CD4-positive, alpha-beta T cell treated with Interleukin-17A for 4 hours (primary cell): ENCODE data around the gene RGS12.
A peak's percentile ranks its signal among the peaks of the same experiment; 100 is the strongest.

Experiments
- DNase-seq: peaks from one replicate; pipeline ENCODE4 v3.0.0-alpha.2; 2020; ENCODE audit warnings: mixed read lengths

RGS12 gene, protein sequence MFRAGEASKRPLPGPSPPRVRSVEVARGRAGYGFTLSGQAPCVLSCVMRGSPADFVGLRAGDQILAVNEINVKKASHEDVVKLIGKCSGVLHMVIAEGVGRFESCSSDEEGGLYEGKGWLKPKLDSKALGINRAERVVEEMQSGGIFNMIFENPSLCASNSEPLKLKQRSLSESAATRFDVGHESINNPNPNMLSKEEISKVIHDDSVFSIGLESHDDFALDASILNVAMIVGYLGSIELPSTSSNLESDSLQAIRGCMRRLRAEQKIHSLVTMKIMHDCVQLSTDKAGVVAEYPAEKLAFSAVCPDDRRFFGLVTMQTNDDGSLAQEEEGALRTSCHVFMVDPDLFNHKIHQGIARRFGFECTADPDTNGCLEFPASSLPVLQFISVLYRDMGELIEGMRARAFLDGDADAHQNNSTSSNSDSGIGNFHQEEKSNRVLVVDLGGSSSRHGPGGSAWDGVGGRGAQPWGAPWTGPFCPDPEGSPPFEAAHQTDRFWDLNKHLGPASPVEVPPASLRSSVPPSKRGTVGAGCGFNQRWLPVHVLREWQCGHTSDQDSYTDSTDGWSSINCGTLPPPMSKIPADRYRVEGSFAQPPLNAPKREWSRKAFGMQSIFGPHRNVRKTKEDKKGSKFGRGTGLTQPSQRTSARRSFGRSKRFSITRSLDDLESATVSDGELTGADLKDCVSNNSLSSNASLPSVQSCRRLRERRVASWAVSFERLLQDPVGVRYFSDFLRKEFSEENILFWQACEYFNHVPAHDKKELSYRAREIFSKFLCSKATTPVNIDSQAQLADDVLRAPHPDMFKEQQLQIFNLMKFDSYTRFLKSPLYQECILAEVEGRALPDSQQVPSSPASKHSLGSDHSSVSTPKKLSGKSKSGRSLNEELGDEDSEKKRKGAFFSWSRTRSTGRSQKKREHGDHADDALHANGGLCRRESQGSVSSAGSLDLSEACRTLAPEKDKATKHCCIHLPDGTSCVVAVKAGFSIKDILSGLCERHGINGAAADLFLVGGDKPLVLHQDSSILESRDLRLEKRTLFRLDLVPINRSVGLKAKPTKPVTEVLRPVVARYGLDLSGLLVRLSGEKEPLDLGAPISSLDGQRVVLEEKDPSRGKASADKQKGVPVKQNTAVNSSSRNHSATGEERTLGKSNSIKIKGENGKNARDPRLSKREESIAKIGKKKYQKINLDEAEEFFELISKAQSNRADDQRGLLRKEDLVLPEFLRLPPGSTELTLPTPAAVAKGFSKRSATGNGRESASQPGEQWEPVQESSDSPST (N-terminal part only)

GRCh38 chr4:3292571-3293400 is at the start of gene RGS12:
Gene RGS12 (plus strand): TSS chr4:3293021. CDS start chr4:3316171, 23,150 bp downstream.
- peak; percentile 93 for DNase-seq

- DNase-seq: peak; percentile 38
Observed at GRCh38 chr4:3243136-3243780, 49.6 kb upstream of the RGS12 start.

DNA sequence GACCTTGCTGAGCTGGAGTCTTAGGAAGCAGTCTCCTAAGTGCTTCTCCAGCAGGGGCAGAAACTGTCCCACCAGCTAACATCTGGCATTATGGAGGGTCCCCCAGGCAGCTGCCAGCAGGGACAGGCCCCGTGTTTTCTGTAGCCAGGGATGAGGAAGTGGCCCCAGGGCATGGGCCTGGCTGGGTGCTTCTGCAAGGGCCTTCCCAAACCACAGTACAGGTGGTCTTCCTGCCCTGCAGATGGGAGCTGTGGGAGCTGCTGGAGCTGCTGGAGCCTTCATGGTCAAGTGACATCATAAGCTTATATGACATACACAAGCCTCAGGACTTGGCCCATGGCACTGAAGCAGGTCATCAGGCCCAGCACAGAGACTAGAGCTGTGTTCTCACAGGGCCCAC is 48.8 kb upstream of the RGS12 start:
- no peak for DNase-seq

GRCh38 chr4:3244747-3245146 is 48.1 kb upstream of the RGS12 start:
- no peak for DNase-seq

GRCh38 chr4:3245676-3246075 is 47.1 kb upstream of the RGS12 start:
- no peak for DNase-seq

DNA sequence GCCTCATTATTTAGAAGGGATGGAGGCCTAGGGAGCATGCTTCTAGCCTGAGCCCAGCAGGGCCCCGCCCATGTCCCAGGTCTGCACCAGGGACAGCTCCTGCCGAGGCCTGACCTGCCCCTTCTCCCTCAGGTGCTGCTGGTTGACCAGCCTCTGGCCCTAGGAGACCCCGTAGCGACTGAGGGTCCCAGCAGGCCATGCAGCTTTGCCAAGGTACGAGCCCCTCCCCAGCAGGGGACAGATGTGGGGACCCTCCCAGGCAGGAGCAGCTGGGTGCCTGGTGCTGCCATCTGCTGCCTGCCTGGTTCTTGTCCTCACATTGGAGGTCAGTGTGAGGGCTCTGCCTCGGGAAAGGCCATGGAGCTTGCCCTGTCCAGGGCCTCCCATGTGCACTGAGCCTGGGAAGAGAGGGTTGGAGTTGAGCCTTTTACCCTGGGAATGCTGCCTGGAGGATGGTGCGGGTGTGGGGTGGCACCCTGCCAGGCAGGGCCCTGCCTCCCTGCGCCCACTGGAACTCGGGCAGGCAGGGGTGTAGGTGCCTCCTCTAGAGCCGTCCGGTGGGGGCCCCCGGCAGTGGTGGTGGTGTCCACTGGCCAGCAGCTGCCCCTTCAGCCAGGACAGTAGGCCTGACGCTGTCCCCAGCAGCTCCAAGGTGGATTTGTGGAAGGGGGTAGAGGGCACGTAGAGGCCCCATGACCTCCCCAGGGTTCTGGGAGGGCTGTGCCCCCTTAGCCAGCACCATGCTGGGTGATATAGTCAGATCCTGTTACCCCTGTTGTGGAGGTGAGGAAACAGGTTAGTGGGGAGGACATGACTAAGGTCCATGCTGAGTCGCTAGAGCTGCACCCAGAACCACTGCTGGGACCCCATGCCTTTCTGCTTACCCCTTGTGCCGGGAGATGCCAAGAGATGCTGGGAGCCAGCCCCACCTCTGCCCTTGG is 46.1 kb upstream of the RGS12 start:
- DNase-seq: no peak

- no peak for DNase-seq
Observed at GRCh38 chr4:3247399-3248177, 45.2 kb upstream of the RGS12 start.

DNA sequence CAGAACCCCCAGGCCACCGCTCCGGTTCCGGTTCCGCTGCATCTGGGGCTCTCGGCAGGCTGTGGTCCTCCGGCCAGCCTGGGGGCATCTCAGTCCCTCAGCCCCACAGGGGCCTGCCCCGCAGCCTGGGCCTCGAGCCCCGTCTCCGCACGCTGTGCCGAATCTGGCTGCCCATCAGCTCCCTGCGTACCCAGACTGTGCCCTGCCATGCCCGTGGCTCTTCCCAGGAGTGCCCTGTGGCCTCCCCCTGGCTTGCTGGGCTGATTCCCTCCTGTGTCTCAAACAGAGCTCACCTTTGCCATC is 44.7 kb upstream of the RGS12 start:
- no peak for DNase-seq

- DNase-seq: no peak
Observed at GRCh38 chr4:3248811-3249661, 43.8 kb upstream of the RGS12 start, which contains the start of gene MSANTD1. Gene MSANTD1 (plus strand): TSS chr4:3249159. CDS start chr4:3249223, 64 bp downstream.

DNA sequence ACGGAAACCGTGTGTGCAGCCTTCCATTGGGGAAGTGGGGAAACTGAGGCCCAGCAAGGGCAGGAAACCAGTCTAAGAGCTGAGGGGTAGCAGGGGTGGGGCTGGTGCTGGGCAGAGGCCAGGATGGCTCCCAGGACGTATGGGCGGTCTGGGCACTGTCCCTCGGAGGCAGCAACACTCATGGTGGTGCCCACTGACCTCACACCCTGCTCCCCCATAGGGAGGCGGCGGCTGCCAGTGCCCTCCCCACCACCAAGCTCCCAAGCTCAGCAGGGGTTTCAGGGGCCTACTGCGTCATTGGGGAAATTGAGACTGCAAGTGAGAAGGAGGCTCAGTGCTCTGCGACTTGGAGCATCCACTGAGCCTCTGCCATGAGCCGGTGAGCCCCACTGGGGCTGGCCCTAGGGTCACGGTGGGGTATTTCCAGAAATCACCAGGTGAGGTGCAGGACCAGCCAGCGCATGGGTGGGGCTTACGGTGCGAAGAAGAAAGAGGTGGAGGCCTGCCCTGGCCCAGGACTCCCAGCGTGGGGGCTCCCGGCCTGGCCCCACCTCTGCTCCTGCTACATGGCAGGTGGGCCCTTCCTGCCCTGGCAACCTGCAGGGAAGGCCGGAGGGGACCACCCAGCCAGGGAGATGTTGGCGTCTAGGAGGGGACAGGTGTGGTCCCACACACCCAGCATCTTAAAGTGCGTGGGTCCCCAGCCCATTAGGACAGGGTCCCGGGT is 42.9 kb upstream of the RGS12 start:
- DNase-seq: no peak

DNA sequence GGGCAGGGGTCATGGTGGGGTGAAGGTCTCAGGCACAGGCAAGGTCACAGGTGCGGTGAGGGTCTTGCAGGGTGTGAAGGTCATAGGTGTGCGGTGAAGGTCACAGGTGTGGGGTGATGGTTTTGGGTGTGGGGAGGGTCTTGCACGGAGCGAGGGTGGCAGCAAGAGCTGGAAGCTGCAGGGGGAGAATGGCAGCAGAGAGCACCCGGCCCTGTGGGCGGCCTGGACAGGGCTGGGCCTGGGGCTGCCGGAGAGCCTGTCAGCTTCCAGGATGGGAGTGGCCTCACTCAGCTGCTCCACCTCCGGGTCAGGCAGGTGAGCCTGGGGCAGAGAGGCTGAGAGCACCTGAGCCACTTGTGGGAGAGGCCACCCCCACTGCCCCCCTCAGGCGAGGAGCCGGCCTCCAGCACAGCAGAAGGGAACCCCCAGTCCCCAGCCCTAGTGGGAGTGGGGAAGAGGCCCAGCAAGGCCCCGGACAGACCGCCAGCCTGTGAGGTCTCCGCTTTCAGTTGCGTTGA is 42.3 kb upstream of the RGS12 start:
- DNase-seq: no peak

- DNase-seq: no peak
Observed at GRCh38 chr4:3250956-3251690, 41.7 kb upstream of the RGS12 start.

DNA sequence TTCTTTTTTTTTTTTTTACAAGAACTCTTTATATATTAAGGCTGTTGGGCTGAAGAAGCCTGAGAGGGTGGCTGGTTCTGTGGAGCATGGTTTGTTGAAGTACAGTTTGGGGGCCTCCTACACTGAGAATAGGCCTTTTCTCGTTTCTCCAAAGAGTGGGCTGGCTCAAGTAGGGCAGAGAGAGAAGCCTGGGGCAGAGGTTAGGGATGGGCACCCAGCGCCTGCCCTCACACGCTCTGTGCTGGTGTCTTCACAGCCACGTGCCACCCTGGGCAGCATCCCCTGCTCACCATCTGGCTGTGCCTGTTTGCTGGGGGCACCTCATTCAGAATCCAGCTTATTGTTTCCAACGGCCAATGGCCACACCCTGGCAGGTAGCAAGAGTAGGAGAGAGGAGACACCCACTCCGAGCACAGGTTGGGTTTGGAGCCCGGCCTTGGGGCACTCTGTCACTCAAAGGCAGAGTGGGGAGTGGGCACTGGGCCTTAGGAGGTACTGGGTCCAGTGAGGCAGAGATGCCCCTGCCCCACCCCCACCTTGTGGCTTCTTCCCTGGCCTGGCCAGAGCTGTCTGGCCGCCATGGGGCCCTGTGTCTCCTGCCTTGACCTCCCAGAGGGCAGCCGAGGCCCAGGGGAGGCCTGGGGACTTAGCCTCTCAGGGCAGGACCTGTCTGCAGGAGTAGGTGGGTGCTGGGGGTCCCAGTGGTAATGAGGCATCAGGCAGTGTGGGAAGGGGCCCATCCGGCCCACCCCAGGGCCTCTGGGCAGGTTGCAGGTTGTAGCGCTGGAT is 40.9 kb upstream of the RGS12 start:
- DNase-seq: no peak

DNA sequence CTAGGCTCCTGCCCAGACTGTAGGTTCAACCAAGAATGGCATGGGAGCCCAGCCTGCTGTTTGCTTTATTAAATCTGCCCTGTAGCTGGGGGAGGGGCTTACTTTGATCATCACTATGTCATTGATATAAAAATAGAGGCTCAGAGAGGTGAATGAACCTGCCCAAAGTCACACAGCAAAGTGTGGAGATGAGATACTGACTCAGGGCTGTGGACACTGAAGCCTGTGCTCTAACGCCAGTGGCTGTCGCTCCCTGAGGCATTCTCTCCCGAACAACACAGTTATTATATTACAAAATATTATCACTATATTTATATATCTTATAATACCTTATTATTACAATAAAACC is 40.4 kb upstream of the RGS12 start:
- no peak for DNase-seq

DNA sequence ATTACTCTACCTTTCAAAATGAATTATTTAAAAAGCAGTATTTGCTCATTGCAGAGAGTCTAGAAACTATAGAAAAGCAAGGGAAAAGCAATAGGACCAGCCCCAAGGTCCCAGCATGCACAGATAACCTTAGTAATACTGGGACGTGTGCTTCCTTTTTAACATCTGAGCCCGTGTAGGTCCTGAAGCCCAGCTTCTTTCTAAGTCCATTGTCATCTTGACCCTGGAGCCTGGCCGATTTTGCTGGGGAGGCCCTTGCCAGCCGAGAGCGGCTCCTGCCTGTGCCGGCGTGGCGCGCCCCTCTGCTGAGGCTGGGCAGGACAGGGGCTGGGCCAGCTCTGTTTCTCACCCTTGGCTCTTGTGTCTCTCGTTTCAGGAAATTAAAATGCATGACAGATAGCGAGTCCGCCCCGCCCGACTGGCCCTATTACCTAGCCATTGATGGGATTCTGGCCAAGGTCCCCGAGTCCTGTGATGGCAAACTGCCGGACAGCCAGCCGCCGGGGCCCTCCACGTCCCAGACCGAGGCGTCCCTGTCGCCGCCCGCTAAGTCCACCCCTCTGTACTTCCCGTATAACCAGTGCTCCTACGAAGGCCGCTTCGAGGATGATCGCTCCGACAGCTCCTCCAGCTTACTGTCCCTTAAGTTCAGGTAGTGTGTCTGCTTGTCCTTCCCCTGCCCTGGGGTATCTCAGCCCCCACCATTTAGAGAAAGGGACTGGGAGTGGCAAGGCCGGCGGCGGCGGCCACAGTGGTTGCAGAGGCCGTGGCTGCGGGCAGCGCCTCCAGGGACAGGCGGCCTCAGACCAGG is 39.8 kb upstream of the RGS12 start:
- DNase-seq: no peak
